Measurements from ENCODE around the gene SKAP1.

DNA sequence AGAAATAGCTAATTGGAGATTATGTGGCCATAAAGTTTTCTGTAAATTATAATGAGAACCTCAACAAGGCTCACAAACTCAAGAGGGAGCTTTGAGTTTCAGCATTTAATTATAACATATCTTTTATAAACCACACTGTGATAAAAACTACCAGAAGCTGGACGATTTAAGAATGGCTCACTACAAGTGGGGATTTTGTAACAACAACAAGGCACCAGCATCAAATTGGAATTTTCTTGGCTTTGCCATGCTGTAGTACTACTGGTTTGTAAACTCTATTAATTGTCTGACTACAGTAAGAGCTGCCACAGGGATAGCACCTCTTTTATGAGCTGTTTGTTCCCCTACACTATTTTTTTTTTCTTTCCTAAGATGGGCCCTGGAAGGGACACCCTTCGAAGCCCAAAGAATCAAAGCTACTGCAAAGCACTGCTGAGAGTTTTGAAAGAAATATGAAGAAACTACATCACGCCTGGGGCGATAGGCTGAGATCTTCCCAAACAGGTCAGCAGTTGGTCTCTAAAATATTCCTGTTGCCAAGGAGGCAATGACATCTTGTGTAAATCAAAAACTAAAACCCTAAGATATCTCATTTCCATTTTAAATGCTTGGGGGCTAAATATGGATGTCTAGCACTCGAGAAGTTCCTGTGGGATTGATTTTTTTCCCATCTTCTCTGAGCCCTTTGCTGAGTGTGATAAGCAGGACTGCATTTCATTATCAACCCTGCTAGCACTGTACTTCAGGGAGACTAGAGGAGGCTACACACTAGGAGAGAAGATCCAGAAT lies 40.9 kb downstream of the SKAP1 start:
- TF ChIP-seq CTCF (conservative IDR thresholded peaks at IDR 0.05; ENCODE audit: low read depth in 2 of 2) (no peak), EZH2phosphoT487 (IDR thresholded peaks at IDR 0.05; ENCODE audit: unreplicated experiment) (no peak), EZH2 (IDR thresholded peaks at IDR 0.05; ENCODE audit: low read depth, unreplicated experiment) (no peak), POLR2AphosphoS5 (IDR thresholded peaks at IDR 0.05; ENCODE audit: low read depth) (no peak), JUNB (IDR thresholded peaks at IDR 0.05; ENCODE audit: unreplicated experiment) (no peak)
- TF ChIP-seq, protein P1, sequence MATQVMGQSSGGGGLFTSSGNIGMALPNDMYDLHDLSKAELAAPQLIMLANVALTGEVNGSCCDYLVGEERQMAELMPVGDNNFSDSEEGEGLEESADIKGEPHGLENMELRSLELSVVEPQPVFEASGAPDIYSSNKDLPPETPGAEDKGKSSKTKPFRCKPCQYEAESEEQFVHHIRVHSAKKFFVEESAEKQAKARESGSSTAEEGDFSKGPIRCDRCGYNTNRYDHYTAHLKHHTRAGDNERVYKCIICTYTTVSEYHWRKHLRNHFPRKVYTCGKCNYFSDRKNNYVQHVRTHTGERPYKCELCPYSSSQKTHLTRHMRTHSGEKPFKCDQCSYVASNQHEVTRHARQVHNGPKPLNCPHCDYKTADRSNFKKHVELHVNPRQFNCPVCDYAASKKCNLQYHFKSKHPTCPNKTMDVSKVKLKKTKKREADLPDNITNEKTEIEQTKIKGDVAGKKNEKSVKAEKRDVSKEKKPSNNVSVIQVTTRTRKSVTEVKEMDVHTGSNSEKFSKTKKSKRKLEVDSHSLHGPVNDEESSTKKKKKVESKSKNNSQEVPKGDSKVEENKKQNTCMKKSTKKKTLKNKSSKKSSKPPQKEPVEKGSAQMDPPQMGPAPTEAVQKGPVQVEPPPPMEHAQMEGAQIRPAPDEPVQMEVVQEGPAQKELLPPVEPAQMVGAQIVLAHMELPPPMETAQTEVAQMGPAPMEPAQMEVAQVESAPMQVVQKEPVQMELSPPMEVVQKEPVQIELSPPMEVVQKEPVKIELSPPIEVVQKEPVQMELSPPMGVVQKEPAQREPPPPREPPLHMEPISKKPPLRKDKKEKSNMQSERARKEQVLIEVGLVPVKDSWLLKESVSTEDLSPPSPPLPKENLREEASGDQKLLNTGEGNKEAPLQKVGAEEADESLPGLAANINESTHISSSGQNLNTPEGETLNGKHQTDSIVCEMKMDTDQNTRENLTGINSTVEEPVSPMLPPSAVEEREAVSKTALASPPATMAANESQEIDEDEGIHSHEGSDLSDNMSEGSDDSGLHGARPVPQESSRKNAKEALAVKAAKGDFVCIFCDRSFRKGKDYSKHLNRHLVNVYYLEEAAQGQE (IDR thresholded peaks at IDR 0.05; ENCODE audit: unreplicated experiment), result no peak

Measured in GM23338 (cell line).